ENCODE results near the gene NRP2.

- TF ChIP-seq CTCF (conservative IDR thresholded peaks at IDR 0.05; ENCODE audit: low read length) (no peak), EZH2phosphoT487 (IDR thresholded peaks at IDR 0.05; ENCODE audit: borderline replicate concordance, low read depth, low read length) (no peak)
These were observed 52.2 kb downstream of the NRP2 start for GRCh38 chr2:205734436-205735037.
